GM23248 (cell line): ENCODE measurements around the gene GPR25. TPM values are rescaled to one million over a fixed set of nuclear protein-coding genes. Genes with fewer than 3 reads are reported as not detected.

Experiments
- DNase-seq: peaks from one replicate; pipeline ENCODE4 v3.0.0-alpha.2; 2015
- H2AFZ ChIP-seq: fragments of 200-600 bp; sonication (generic); 2 replicates; pipeline ENCODE4 v1.6.1; 2016; ENCODE audit warnings: antibody characterized with exemption
- H3F3A ChIP-seq: fragments of 200-600 bp; sonication (generic); 2 replicates; pipeline ENCODE4 v1.6.1; 2016; ENCODE audit warnings: mild to moderate bottlenecking, antibody characterized with exemption, mixed run types; ENCODE audit not compliant: insufficient read depth
- H3K27ac ChIP-seq: fragments of 200-600 bp; sonication (generic); 2 replicates; pipeline ENCODE4 v1.5.1; 2016; ENCODE audit warnings: mild to moderate bottlenecking
- H3K27me3 ChIP-seq: fragments of 200-600 bp; sonication (generic); replicated peaks from 2 replicates; pipeline ENCODE4 v1.6.1; 2016; ENCODE audit warnings: mild to moderate bottlenecking; ENCODE audit not compliant: insufficient read depth
- H3K36me3 ChIP-seq: fragments of 200-600 bp; sonication (generic); 2 replicates; pipeline ENCODE4 v1.6.1; 2016; ENCODE audit warnings: low read depth, mild to moderate bottlenecking
- H3K4me1 ChIP-seq: fragments of 200-600 bp; sonication (generic); 2 replicates; pipeline ENCODE4 v1.6.1; 2016; ENCODE audit warnings: mild to moderate bottlenecking; ENCODE audit not compliant: insufficient read depth
- H3K4me2 ChIP-seq: fragments of 200-600 bp; sonication (generic); one replicate; pipeline ENCODE4 v1.6.1; 2016; ENCODE audit warnings: mild to moderate bottlenecking; ENCODE audit not compliant: unreplicated experiment
- H3K4me3 ChIP-seq: fragments of 200-600 bp; sonication (generic); 2 replicates; pipeline ENCODE4 v1.5.1; 2016; ENCODE audit warnings: mild to moderate bottlenecking
- H3K79me2 ChIP-seq: fragments of 200-600 bp; sonication (generic); 2 replicates; pipeline ENCODE4 v1.6.1; 2016; ENCODE audit warnings: mild to moderate bottlenecking; ENCODE audit not compliant: insufficient read depth
- H3K9ac ChIP-seq: fragments of 200-600 bp; sonication (generic); 2 replicates; pipeline ENCODE4 v1.6.1; 2016; ENCODE audit warnings: mild to moderate bottlenecking
- H3K9me2 ChIP-seq: fragments of 200-600 bp; sonication (generic); 2 replicates; pipeline ENCODE4 v1.6.1; 2016; ENCODE audit warnings: mixed run types, mild to moderate bottlenecking, moderate library complexity; ENCODE audit not compliant: insufficient read depth
- H3K9me3 ChIP-seq: fragments of 200-600 bp; sonication (generic); one replicate; pipeline ENCODE4 v1.6.1; 2017; ENCODE audit warnings: low read depth
- H4K20me1 ChIP-seq: fragments of 200-600 bp; sonication (generic); 2 replicates; pipeline ENCODE4 v1.6.0; 2016; ENCODE audit not compliant: insufficient read depth
- EZH2 ChIP-seq: fragments of 200-600 bp; sonication (generic); IDR thresholded peaks from 2 replicates; pipeline ENCODE4 v1.6.1; 2018; ENCODE audit warnings: antibody characterized with exemption, mild to moderate bottlenecking; ENCODE audit not compliant: insufficient read depth, poor library complexity, severe bottlenecking
- EZH2phosphoT487 ChIP-seq: fragments of 200-600 bp; sonication (generic); IDR thresholded peaks from 2 replicates; pipeline ENCODE4 v1.6.1; 2018; ENCODE audit warnings: antibody characterized with exemption, moderate library complexity, mild to moderate bottlenecking, low read depth; ENCODE audit not compliant: insufficient read depth
- WGBS, 2 experiments: methylation state at CpG; one replicate each; pipeline ENCODE4 v1.1.6; 2015 to 2017; ENCODE audit warnings: low lambda C conversion rate in 2 of 2, low coverage in 1 of 2; ENCODE audit errors: missing lambda C conversion rate in 2 of 2; 5-methylcytosine and 5-hydroxymethylcytosine counted together
- in situ Hi-C: fragments of 300-500 bp; cut with MboI; formaldehyde crosslinking; loops from 2 replicates; pipeline ENCODE4 v1.15.0; 2020
- polyA plus RNA-seq: library from polyadenylated mRNA; unstranded; fragments of >200 nt; fragmentation: Nextera tagmentation; extraction: Ambion mirVana; gene quantifications from 2 replicates; pipeline ENCODE4 v1.2.1, GENCODE V29; 2016
- total RNA-seq: library from RNA; depleted of rRNA; stranded (reverse); fragments of >200 nt; shearing (Covaris generic); gene quantifications from 2 replicates; pipeline ENCODE4 v1.2.3, GENCODE V29; 2014

GPR25 gene
- total and polyA plus RNA-seq, 2 experiments from 2014 or later, result not detected

DNA sequence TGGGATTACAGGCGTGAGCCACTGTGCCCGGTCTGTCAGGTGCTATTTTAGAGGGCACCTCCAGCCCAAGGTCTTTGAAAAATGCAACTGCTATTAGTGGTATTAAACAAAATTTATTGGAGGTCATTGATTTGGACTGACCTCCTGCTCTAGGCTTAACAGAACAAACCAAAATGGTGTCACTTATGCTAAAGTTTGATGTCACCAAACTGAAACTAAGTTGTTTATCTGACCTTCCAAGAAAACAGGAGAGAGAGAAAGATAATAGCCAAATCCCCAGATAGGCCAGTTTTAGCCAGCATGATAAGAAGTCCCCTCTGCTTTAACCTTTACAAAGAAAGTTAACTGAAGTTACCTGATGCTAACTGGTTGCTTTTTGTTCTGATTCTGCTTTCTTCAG is 13.8 kb downstream of the GPR25 start:
- Histone ChIP-seq H3K27me3 (peaks cover 27% of the 10 kb centered on the region), H3F3A (no peaks in the 10 kb centered on the region), H3K9me3 (no peaks in the 10 kb centered on the region), H3K4me1 (no peaks in the 10 kb centered on the region), H4K20me1 (no peaks in the 10 kb centered on the region), H3K9ac (no peak overlapping the region), H3K27ac (no peak overlapping the region), H3K36me3 (no peaks in the 10 kb centered on the region), H3K4me2 (no peak overlapping the region), H3K4me3 (no peak overlapping the region), H3K9me2 (no peaks in the 10 kb centered on the region), H3K79me2 (no peaks in the 10 kb centered on the region), H2AFZ (no peak overlapping the region)
- TF ChIP-seq EZH2 (no peak), EZH2phosphoT487 (no peak)
- DNase-seq, result no peak
- 55 to 75% methylated on average over 2 of the region's 2 CpGs for WGBS, 2 experiments
- in situ Hi-C loops, result no loop called here

DNA sequence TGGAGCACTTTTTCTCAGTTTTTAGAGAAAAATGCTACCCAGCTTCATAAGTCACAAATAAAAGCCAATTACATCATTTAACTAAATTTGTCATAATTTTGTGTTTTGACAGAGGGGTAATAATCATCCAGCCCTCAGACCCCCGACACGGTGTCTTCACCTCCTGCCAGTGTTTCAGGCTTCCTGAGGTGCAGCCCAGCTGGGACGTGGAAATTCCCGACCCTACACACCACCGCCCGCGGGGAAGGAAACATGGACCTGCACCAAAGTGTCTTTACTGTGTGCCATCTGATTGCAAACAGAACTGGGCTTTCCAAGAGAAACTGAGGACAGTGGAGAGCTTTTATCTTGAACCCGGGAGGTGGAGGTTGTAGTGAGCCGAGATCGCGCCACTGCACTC is 14.3 kb downstream of the GPR25 start:
- Histone ChIP-seq H3K27ac (no peak overlapping the region), H4K20me1 (no peaks in the 10 kb centered on the region), H3K4me1 (no peaks in the 10 kb centered on the region), H3K4me2 (no peak overlapping the region), H2AFZ (no peak overlapping the region), H3K79me2 (no peaks in the 10 kb centered on the region), H3K9ac (no peak overlapping the region), H3K27me3 (peaks cover 31% of the 10 kb centered on the region), H3F3A (no peaks in the 10 kb centered on the region), H3K36me3 (no peaks in the 10 kb centered on the region), H3K9me3 (no peaks in the 10 kb centered on the region), H3K9me2 (no peaks in the 10 kb centered on the region), H3K4me3 (no peak overlapping the region)
- 60 to 61% methylated on average over 10 to 11 of the region's 11 CpGs for WGBS, 2 experiments
- no peak for TF ChIP-seq EZH2
- TF ChIP-seq EZH2phosphoT487, result no peak
- in situ Hi-C loops, result no loop called here
- no peak for DNase-seq

DNA sequence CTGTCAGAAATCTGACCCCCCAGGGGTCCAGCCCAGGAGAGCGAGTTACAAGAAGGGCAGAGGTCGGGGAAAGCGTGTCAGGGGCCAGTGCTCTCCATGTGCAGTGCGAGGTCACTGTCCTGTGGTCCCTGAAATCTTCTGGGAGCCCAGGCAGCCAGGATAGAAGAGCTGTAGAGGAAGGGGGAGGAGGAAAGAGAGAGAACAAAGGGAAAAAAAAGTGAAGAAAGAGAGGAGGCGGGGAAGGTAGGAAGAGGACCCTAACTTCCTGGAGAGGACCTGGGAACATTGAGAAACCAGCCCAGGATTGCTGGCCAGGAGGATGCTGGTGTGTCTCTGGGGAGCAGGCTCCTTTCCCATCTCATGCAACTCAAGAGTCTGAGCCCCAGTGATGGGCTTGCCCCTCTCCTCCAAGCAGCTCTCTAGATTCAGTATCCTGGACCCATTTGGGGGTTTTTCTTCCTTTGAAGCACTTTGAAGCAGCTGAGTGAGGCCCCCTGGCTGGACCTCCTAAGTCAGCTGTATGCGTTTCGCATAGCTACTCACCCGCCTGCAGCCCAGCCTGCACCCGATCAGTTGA is 15.1 kb downstream of the GPR25 start:
- in situ Hi-C loops, result no loop called here
- peaks cover 39% of the 10 kb centered on the region for H3K27me3 ChIP-seq
- H3K4me2 ChIP-seq, result no peak overlapping the region
- H2AFZ ChIP-seq, result no peak overlapping the region
- no peaks in the 10 kb centered on the region for H3F3A ChIP-seq
- TF ChIP-seq EZH2, result no peak
- no peak for TF ChIP-seq EZH2phosphoT487
- H3K9me2 ChIP-seq, result no peaks in the 10 kb centered on the region
- WGBS, 2 experiments, result 81 to 84% methylated on average over 9 of the region's 9 CpGs
- H3K27ac ChIP-seq, result no peak overlapping the region
- no peaks in the 10 kb centered on the region for H3K9me3 ChIP-seq
- no peaks in the 10 kb centered on the region for H4K20me1 ChIP-seq
- H3K4me3 ChIP-seq, result no peak overlapping the region
- DNase-seq, result no peak
- H3K79me2 ChIP-seq, result no peaks in the 10 kb centered on the region
- no peaks in the 10 kb centered on the region for H3K36me3 ChIP-seq
- no peaks in the 10 kb centered on the region for H3K4me1 ChIP-seq
- no peak overlapping the region for H3K9ac ChIP-seq

DNA sequence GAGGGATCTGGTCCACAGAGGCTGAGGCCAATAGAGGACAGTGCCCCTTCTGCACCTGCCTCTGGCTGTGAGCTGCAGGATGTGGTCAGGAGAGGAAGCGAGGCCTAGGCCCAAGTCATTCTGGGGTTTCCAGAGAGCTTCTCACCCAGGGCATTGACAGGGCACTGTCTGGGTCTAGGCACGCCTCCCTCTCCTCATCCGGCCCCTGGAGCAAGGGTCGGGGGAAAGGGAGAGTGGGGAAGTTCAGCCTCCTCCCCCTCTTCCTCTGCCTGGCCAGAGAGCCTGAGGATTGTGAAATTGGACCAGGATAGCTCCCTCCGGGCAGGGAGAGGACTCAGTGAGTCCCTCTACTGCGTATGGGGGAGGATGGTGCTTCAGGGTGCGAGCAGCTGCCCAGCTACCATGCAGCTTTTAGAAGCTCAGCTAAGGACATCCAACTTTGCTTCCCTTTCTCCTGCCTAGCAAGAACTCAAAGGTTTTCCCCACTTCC is 15.6 kb downstream of the GPR25 start:
- no peak overlapping the region for H3K4me3 ChIP-seq
- H3K27ac ChIP-seq, result no peak overlapping the region
- no peak overlapping the region for H2AFZ ChIP-seq
- H3K9me2 ChIP-seq, result no peaks in the 10 kb centered on the region
- no peak for DNase-seq
- no peak overlapping the region for H3K4me2 ChIP-seq
- no peaks in the 10 kb centered on the region for H3K4me1 ChIP-seq
- no peaks in the 10 kb centered on the region for H3K36me3 ChIP-seq
- H3K9me3 ChIP-seq, result no peaks in the 10 kb centered on the region
- H3F3A ChIP-seq, result no peaks in the 10 kb centered on the region
- H4K20me1 ChIP-seq, result no peaks in the 10 kb centered on the region
- in situ Hi-C loops, result no loop called here
- WGBS, 2 experiments, result 78 to 80% methylated on average over 7 of the region's 7 CpGs
- H3K9ac ChIP-seq, result no peak overlapping the region
- H3K79me2 ChIP-seq, result no peaks in the 10 kb centered on the region
- TF ChIP-seq EZH2 (no peak), EZH2phosphoT487 (no peak)
- peaks cover 44% of the 10 kb centered on the region for H3K27me3 ChIP-seq
